A673 (cell line): Measurements from ENCODE around the gene ZSCAN4.

Experiments
- EZH2 ChIP-seq: fragments of 200-600 bp; sonication (generic); IDR thresholded peaks from 2 replicates; pipeline ENCODE4 v1.6.1; 2017; ENCODE audit warnings: borderline replicate concordance, low read depth, mild to moderate bottlenecking, mixed read lengths, antibody characterized with exemption, low read length; ENCODE audit not compliant: poor library complexity, severe bottlenecking
- TF ChIP-seq, protein P1 (sequence below): fragments of 300-800, 200-600 bp; sonication (generic); conservative IDR thresholded peaks from 2 replicates; pipeline ENCODE4 v1.5.1; 2017; ENCODE audit warnings: low read depth, mild to moderate bottlenecking, antibody characterized with exemption, low read length, moderate library complexity, mixed read lengths

DNA sequence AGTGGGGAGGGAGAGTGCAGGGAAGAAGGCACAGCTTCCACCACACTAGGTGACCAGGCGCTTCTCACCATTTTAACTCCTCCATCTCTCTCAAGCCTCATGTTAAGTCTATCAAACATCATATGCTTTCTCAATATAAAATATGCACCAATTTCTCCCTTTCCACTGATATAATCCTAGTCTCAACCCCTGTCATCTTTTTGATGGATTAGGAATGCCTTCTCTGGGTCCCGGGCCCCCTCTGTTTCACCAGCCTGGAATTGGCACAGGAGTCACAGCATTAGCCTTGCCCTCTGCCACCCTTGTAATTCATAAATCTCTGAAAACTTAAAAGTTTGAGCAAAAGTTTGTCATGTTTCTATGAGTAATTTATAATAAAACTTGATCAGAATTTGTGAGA, at the start of gene ZSCAN4:
- TF ChIP-seq, protein P1, sequence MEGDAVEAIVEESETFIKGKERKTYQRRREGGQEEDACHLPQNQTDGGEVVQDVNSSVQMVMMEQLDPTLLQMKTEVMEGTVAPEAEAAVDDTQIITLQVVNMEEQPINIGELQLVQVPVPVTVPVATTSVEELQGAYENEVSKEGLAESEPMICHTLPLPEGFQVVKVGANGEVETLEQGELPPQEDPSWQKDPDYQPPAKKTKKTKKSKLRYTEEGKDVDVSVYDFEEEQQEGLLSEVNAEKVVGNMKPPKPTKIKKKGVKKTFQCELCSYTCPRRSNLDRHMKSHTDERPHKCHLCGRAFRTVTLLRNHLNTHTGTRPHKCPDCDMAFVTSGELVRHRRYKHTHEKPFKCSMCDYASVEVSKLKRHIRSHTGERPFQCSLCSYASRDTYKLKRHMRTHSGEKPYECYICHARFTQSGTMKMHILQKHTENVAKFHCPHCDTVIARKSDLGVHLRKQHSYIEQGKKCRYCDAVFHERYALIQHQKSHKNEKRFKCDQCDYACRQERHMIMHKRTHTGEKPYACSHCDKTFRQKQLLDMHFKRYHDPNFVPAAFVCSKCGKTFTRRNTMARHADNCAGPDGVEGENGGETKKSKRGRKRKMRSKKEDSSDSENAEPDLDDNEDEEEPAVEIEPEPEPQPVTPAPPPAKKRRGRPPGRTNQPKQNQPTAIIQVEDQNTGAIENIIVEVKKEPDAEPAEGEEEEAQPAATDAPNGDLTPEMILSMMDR: no peak
- no peak for TF ChIP-seq EZH2
